PC-3 (cell line): ENCODE data around the gene METTL26.

Source experiments
- EZH2 ChIP-seq: fragments of 300-600 bp; sonication (generic); IDR thresholded peaks from one replicate; pipeline ENCODE4 v1.6.1; 2017; ENCODE audit warnings: antibody characterized with exemption, mild to moderate bottlenecking, low read length; ENCODE audit not compliant: unreplicated experiment
- EZH2phosphoT487 ChIP-seq: fragments of 300-600 bp; sonication (generic); IDR thresholded peaks from 2 replicates; pipeline ENCODE4 v1.6.1; 2018; ENCODE audit warnings: mild to moderate bottlenecking, antibody characterized with exemption, low read length, borderline replicate concordance
- TF ChIP-seq, protein P1 (sequence below): fragments of 300-600 bp; sonication (generic); conservative IDR thresholded peaks from 2 replicates; pipeline ENCODE4 v1.5.1; 2017; ENCODE audit warnings: antibody characterized with exemption, low read depth, mild to moderate bottlenecking, low read length

DNA sequence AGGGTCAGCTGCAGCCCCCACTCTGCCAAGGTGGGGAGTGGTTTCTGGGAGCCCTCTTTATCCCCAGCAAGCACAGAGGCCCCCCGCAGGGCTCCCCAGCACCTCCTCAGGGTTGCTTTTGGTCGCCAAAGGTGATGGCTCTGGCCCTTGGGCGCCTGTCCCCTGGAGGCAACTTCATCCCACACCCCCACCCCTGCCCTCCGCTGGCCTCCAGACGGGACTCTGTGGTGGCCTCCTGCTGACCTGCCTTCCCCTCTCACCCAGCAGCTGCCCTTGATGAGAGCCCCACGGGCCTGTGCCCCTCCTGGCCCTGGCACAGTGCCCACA, 24.0 kb upstream of the METTL26 start:
- TF ChIP-seq, protein P1, sequence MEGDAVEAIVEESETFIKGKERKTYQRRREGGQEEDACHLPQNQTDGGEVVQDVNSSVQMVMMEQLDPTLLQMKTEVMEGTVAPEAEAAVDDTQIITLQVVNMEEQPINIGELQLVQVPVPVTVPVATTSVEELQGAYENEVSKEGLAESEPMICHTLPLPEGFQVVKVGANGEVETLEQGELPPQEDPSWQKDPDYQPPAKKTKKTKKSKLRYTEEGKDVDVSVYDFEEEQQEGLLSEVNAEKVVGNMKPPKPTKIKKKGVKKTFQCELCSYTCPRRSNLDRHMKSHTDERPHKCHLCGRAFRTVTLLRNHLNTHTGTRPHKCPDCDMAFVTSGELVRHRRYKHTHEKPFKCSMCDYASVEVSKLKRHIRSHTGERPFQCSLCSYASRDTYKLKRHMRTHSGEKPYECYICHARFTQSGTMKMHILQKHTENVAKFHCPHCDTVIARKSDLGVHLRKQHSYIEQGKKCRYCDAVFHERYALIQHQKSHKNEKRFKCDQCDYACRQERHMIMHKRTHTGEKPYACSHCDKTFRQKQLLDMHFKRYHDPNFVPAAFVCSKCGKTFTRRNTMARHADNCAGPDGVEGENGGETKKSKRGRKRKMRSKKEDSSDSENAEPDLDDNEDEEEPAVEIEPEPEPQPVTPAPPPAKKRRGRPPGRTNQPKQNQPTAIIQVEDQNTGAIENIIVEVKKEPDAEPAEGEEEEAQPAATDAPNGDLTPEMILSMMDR, result no peak
- TF ChIP-seq EZH2 (no peak), EZH2phosphoT487 (no peak)
